Thyroid gland (tissue), 4 donors: Measurements from ENCODE around the gene RPTOR.

Experiments used
- CTCF ChIP-seq, 6 experiments: fragments of 200-600 bp in 3 of 6; fragments of 450-650 bp in 3 of 6; sonication (generic) in 3 of 6; IDR thresholded peaks; one replicate each; pipeline ENCODE4 v1.5.1; 2016 to 2019; ENCODE audit warnings: antibody characterized with exemption in 6 of 6, mild to moderate bottlenecking in 2 of 6, inconsistent platforms in 1 of 6, moderate library complexity in 1 of 6
- POLR2A ChIP-seq, 2 donors: fragments of 450-650 bp; IDR thresholded peaks; one replicate each; pipeline ENCODE4 v1.6.1; 2017; ENCODE audit warnings: antibody characterized with exemption in 2 of 2, mild to moderate bottlenecking in 2 of 2, moderate library complexity in 1 of 2

GRCh38 chr17:80692931-80693467 is 148.4 kb downstream of the RPTOR start:
- no peak for TF ChIP-seq CTCF (IDR thresholded peaks at IDR 0.05)
- TF ChIP-seq POLR2A (IDR thresholded peaks at IDR 0.05) = no peak
